Calu3 (cell line): Measurements from ENCODE around the gene PPP2R1B. TPM values are rescaled to one million over a fixed set of nuclear protein-coding genes. Genes with fewer than 3 reads are reported as not detected.

Source experiments
- BruUV-seq: library from RNA; stranded (reverse); fragments of 400-500 nt; replicated peaks from 2 replicates; lab custom pipeline; 2021; lab: Mats Ljungman, UMichigan
- CTCF ChIA-PET: fragments of 300-600 bp; sonication (Branson Sonifier 250); formaldehyde crosslinking; loops from one replicate; lab custom pipeline; 2022; ENCODE audit warnings: antibody characterized with exemption; lab: Charles Lee
- DNase-seq: peaks from one replicate; pipeline ENCODE4 v3.0.0; 2022
- H3K27ac Mint-ChIP-seq: one replicate; pipeline ENCODE4 v1.8.0; 2022; ENCODE audit warnings: mixed read lengths; ENCODE audit not compliant: unreplicated experiment
- H3K27me3 Mint-ChIP-seq: one replicate; pipeline ENCODE4 v1.8.0; 2022; ENCODE audit warnings: mixed read lengths; ENCODE audit not compliant: unreplicated experiment
- H3K36me3 Mint-ChIP-seq: one replicate; pipeline ENCODE4 v1.8.0; 2022; ENCODE audit warnings: mild to moderate bottlenecking, moderate library complexity, mixed read lengths; ENCODE audit not compliant: insufficient read depth, unreplicated experiment
- H3K4me1 Mint-ChIP-seq: one replicate; pipeline ENCODE4 v1.8.0; 2022; ENCODE audit warnings: mild to moderate bottlenecking, low read depth, mixed read lengths; ENCODE audit not compliant: unreplicated experiment
- H3K4me3 Mint-ChIP-seq: one replicate; pipeline ENCODE4 v1.8.0; 2022; ENCODE audit warnings: mild to moderate bottlenecking, low read depth, moderate library complexity, mixed read lengths; ENCODE audit not compliant: unreplicated experiment
- H3K9me3 Mint-ChIP-seq: one replicate; pipeline ENCODE4 v1.8.0; 2022; ENCODE audit warnings: low read depth, mixed read lengths; ENCODE audit not compliant: unreplicated experiment
- intact Hi-C: fragments of 100-400 bp; cut with micrococcal nuclease; formaldehyde crosslinking; loops from one replicate; pipeline ENCODE4 v1.10.0; 2022; ENCODE audit not compliant: unreplicated experiment
- total RNA-seq: library from RNA; stranded (reverse); gene quantifications from 2 replicates; pipeline ENCODE4 v1.2.3, GENCODE V29; 2022
- TF ChIP-seq, protein P1 (sequence below): fragments of 200-600 bp; IDR thresholded peaks from one replicate; pipeline ENCODE4 v1.8.0; 2022; ENCODE audit warnings: antibody characterized with exemption; ENCODE audit not compliant: unreplicated experiment

Gene PPP2R1B
- total RNA-seq, 1 experiment from 2014 or later, result 24.0 TPM

DNA sequence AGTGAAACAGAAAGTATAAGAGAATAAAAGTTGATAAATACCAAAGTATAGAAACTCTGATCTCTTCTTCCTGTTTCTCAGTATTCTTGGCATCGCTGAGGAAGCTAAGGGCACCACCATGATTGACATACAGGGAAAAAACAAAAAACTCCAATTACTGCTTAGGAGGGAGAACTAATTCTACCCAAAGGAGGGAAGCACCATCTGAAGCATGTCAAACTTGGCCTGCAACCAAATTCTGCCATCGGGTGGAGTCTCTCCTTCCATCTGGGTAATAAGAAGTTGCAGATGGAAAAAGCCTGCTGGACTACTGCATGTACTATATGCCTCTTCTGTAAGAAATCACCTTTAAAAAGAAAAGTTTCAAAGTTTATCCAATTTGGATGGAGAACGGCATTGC, 30.5 kb upstream of the PPP2R1B start:
- Mint-ChIP-seq H3K4me3 (no peak overlapping the region), H3K27ac (no peak overlapping the region), H3K27me3 (no peaks in the 10 kb centered on the region), H3K9me3 (no peaks in the 10 kb centered on the region), H3K4me1 (peaks cover 17% of the 10 kb centered on the region), H3K36me3 (no peaks in the 10 kb centered on the region)
- DNase-seq, result no peak
- TF ChIP-seq, protein P1, sequence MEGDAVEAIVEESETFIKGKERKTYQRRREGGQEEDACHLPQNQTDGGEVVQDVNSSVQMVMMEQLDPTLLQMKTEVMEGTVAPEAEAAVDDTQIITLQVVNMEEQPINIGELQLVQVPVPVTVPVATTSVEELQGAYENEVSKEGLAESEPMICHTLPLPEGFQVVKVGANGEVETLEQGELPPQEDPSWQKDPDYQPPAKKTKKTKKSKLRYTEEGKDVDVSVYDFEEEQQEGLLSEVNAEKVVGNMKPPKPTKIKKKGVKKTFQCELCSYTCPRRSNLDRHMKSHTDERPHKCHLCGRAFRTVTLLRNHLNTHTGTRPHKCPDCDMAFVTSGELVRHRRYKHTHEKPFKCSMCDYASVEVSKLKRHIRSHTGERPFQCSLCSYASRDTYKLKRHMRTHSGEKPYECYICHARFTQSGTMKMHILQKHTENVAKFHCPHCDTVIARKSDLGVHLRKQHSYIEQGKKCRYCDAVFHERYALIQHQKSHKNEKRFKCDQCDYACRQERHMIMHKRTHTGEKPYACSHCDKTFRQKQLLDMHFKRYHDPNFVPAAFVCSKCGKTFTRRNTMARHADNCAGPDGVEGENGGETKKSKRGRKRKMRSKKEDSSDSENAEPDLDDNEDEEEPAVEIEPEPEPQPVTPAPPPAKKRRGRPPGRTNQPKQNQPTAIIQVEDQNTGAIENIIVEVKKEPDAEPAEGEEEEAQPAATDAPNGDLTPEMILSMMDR, result no peak
- BruUV-seq, result no TSS peak
- CTCF ChIA-PET, result no interaction called here
- intact Hi-C loops, result no loop called here

DNA sequence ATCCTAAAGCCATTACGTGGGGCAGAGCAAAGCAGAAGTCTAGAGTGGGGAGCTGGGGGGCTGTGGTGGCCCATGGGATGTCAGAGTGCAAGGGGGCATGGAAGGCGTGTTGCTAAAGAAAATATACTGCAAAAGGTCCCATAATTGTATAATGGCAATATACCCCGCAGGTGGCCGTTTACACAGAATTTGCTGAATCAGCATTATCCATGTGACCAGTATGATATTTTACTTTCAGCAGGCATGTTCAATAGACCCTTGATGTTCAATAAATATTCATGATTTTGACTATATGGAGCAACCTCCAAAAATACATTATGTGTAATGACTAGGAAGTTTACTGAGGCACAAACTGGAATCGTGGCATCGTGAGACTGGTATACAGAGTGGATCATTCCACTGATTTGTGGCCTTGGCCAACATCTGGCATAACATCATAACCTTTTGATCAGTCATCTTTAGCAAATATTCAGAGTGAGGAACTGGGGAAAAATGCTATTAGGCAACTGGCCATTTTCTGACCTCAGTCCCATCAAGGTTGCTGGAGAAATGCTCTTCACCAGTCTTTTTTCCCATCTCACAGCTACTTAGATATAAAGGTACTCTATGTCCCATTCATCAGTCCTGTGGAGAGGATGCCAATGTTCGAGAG, 29.3 kb upstream of the PPP2R1B start:
- DNase-seq, result no peak
- H3K27me3 Mint-ChIP-seq, result no peaks in the 10 kb centered on the region
- BruUV-seq, result no TSS peak
- no peaks in the 10 kb centered on the region for H3K9me3 Mint-ChIP-seq
- no peak overlapping the region for H3K27ac Mint-ChIP-seq
- H3K4me3 Mint-ChIP-seq, result no peak overlapping the region
- TF ChIP-seq, protein P1, result no peak
- CTCF ChIA-PET, result interaction anchor here (0.7 kb wide), 1 partner anchor 27 kb away, joined by 3 read pairs; no protein-coding TSS in a partner anchor
- H3K36me3 Mint-ChIP-seq, result no peaks in the 10 kb centered on the region
- peaks cover 11% of the 10 kb centered on the region for H3K4me1 Mint-ChIP-seq
- intact Hi-C loops, result no loop called here

DNA sequence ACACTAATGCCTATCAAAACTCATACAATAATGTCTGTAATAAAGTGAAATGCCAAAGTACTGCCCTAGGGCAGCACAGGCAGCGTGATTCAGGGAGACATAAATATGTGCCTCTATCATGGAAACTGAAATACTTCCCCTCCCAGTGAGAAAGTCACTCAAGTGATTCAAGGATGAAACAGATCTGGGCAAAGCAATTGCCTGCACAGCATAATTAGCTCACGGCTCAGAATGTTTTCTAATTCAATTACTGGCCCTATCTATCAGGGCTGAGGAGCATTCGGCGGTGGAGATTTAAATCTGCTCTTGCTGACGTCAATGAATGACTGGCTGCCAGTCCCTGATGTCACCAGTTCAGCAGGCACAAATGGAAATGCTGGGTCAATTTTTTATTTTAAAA, 27.7 kb upstream of the PPP2R1B start:
- no peak overlapping the region for H3K4me3 Mint-ChIP-seq
- H3K9me3 Mint-ChIP-seq, result no peaks in the 10 kb centered on the region
- CTCF ChIA-PET, result no interaction called here
- BruUV-seq, result no TSS peak
- H3K27ac Mint-ChIP-seq, result no peak overlapping the region
- DNase-seq, result no peak
- H3K27me3 Mint-ChIP-seq, result no peaks in the 10 kb centered on the region
- intact Hi-C loops, result no loop called here
- H3K36me3 Mint-ChIP-seq, result no peaks in the 10 kb centered on the region
- TF ChIP-seq, protein P1, result no peak
- no peaks in the 10 kb centered on the region for H3K4me1 Mint-ChIP-seq

GRCh38 chr11:111792955-111793500, 26.8 kb upstream of the PPP2R1B start:
- BruUV-seq, result no TSS peak
- H3K36me3 Mint-ChIP-seq, result no peaks in the 10 kb centered on the region
- H3K27me3 Mint-ChIP-seq, result no peaks in the 10 kb centered on the region
- TF ChIP-seq, protein P1, result no peak
- H3K27ac Mint-ChIP-seq, result no peak overlapping the region
- intact Hi-C loops, result no loop called here
- H3K4me1 Mint-ChIP-seq, result no peaks in the 10 kb centered on the region
- no peak for DNase-seq
- H3K9me3 Mint-ChIP-seq, result no peaks in the 10 kb centered on the region
- CTCF ChIA-PET, result interaction anchor here (0.6 kb wide), 1 partner anchor 229 kb away, joined by 3 read pairs; no protein-coding TSS in a partner anchor
- H3K4me3 Mint-ChIP-seq, result no peak overlapping the region
